Peyer's patch (tissue), 4 donors: Measurements from ENCODE around the gene TSR1. TPM values are rescaled to one million over a fixed set of nuclear protein-coding genes. Genes with fewer than 3 reads are reported as not detected.

Source experiments
- DNase-seq, 3 donors: peaks; one replicate each; pipeline ENCODE4 v3.0.0-alpha.2; 2017 to 2019
- H3K27ac ChIP-seq, 4 donors: fragments of 200-600 bp; sonication (generic); one replicate each; pipeline ENCODE4 v1.5.1; 2016 to 2019
- H3K27me3 ChIP-seq, 2 donors: fragments of 200-600 bp; sonication (generic); one replicate each; pipeline ENCODE4 v1.5.1; 2019
- H3K36me3 ChIP-seq, 3 donors: fragments of 200-600 bp; sonication (generic); one replicate each; pipeline ENCODE4 v1.5.1; 2016 to 2019
- H3K4me1 ChIP-seq, 4 donors: fragments of 200-600 bp; sonication (generic); one replicate each; pipeline ENCODE4 v1.5.1; 2016 to 2019
- H3K4me3 ChIP-seq, 4 donors: fragments of 200-600 bp; sonication (generic); 1 replicate in 3 of 4; 2 replicates in 1 of 4; pipeline ENCODE4 v1.5.1; 2016 to 2019; ENCODE audit warnings: mild to moderate bottlenecking in 1 of 4
- H3K9me3 ChIP-seq, 4 donors: fragments of 200-600 bp; sonication (generic); one replicate each; pipeline ENCODE4 v1.5.1; 2016 to 2019; ENCODE audit warnings: mild to moderate bottlenecking in 1 of 4
- CTCF ChIP-seq, 6 experiments: fragments of 450-650 bp in 4 of 6; fragments of 200-600 bp in 2 of 6; sonication (generic) in 1 of 6; IDR thresholded peaks; one replicate each; pipeline ENCODE4 v1.5.1; 2017 to 2019; ENCODE audit warnings: antibody characterized with exemption in 6 of 6, mild to moderate bottlenecking in 3 of 6, moderate library complexity in 1 of 6
- POLR2A ChIP-seq, 2 donors: fragments of 450-650 bp; IDR thresholded peaks; one replicate each; pipeline ENCODE4 v1.5.1; 2017; ENCODE audit warnings: antibody characterized with exemption in 2 of 2, mild to moderate bottlenecking in 2 of 2, moderate library complexity in 2 of 2
- total RNA-seq, 4 donors: library from RNA; depleted of rRNA; stranded (reverse); fragments of >200 nt; gene quantifications; one replicate each; pipeline ENCODE4 v1.1.0, GENCODE V29; 2016

Gene TSR1
- total RNA-seq, 4 donors from 2014 or later: 5.6 to 87.5 (median 28.6) TPM

GRCh38 chr17:2363318-2363717, 27.1 kb upstream of the TSR1 start:
- no peak for DNase-seq
- TF ChIP-seq POLR2A (IDR thresholded peaks at IDR 0.05) (no peak), CTCF (IDR thresholded peaks at IDR 0.05) (no peak)
- Histone ChIP-seq H3K4me1 (peaks cover 0 to 11% (median 0%) of the 10 kb centered on the region in 4 donors), H3K27me3 (no peaks in the 10 kb centered on the region), H3K9me3 (no peaks in the 10 kb centered on the region), H3K4me3 (no peak overlapping the region), H3K36me3 (peaks cover 0 to 41% (median 0%) of the 10 kb centered on the region in 3 donors), H3K27ac (no peak overlapping the region)

- Histone ChIP-seq H3K27ac (no peak overlapping the region), H3K4me1 (peaks cover 0 to 11% (median 0%) of the 10 kb centered on the region in 4 donors)
Observed at GRCh38 chr17:2362881-2363280, 26.6 kb upstream of the TSR1 start.

GRCh38 chr17:2362416-2362815, 26.2 kb upstream of the TSR1 start:
- H3K4me3 ChIP-seq: no peak overlapping the region
- H3K9me3 ChIP-seq: no peaks in the 10 kb centered on the region
- H3K36me3 ChIP-seq: peaks cover 0 to 41% (median 0%) of the 10 kb centered on the region in 3 donors
- TF ChIP-seq POLR2A (IDR thresholded peaks at IDR 0.05) (no peak), CTCF (IDR thresholded peaks at IDR 0.05) (no peak)
- H3K27ac ChIP-seq: no peak overlapping the region
- no peaks in the 10 kb centered on the region for H3K27me3 ChIP-seq
- H3K4me1 ChIP-seq: peaks cover 0 to 11% (median 0%) of the 10 kb centered on the region in 4 donors
- DNase-seq: no peak

More at GRCh38 chr17:2362881-2363280, 26.6 kb upstream of the TSR1 start:
- no peak for DNase-seq
- Histone ChIP-seq H3K36me3 (peaks cover 0 to 41% (median 0%) of the 10 kb centered on the region in 3 donors), H3K9me3 (no peaks in the 10 kb centered on the region), H3K27me3 (no peaks in the 10 kb centered on the region), H3K4me3 (no peak overlapping the region)
- no peak for TF ChIP-seq CTCF (IDR thresholded peaks at IDR 0.05)
- no peak for TF ChIP-seq POLR2A (IDR thresholded peaks at IDR 0.05)

- peaks cover 0 to 41% (median 0%) of the 10 kb centered on the region in 3 donors for H3K36me3 ChIP-seq
Observed at GRCh38 chr17:2362016-2362415, 25.8 kb upstream of the TSR1 start.

GRCh38 chr17:2361010-2361760, 24.9 kb upstream of the TSR1 start:
- Histone ChIP-seq H3K9me3 (no peaks in the 10 kb centered on the region), H3K36me3 (peaks cover 0 to 38% (median 0%) of the 10 kb centered on the region in 3 donors), H3K4me1 (peaks cover 0 to 11% (median 0%) of the 10 kb centered on the region in 4 donors), H3K4me3 (no peak overlapping the region), H3K27me3 (no peaks in the 10 kb centered on the region), H3K27ac (no peak overlapping the region)
- no peak for TF ChIP-seq POLR2A (IDR thresholded peaks at IDR 0.05)
- no peak for TF ChIP-seq CTCF (IDR thresholded peaks at IDR 0.05)
- no peak for DNase-seq

More at GRCh38 chr17:2362016-2362415, 25.8 kb upstream of the TSR1 start:
- no peak for DNase-seq
- Histone ChIP-seq H3K27ac (no peak overlapping the region), H3K4me3 (no peak overlapping the region), H3K4me1 (peaks cover 0 to 11% (median 0%) of the 10 kb centered on the region in 4 donors), H3K27me3 (no peaks in the 10 kb centered on the region), H3K9me3 (no peaks in the 10 kb centered on the region)
- TF ChIP-seq CTCF (IDR thresholded peaks at IDR 0.05): no peak
- TF ChIP-seq POLR2A (IDR thresholded peaks at IDR 0.05): no peak
